Uterus (tissue), 4 donors: ENCODE measurements around the gene CPM. TPM values are rescaled to one million over a fixed set of nuclear protein-coding genes. Genes with fewer than 3 reads are reported as not detected.

Experiments
- DNase-seq, 2 donors: peaks; one replicate each; pipeline ENCODE4 v3.0.0-alpha.2; 2019 to 2020
- H3K27ac ChIP-seq, 2 donors: fragments of 200-600 bp; sonication (generic); 1 replicate in 1 of 2; 2 replicates in 1 of 2; pipeline ENCODE4 v1.5.1; 2016 to 2018
- H3K27me3 ChIP-seq, 2 donors: fragments of 200-600 bp; sonication (generic); one replicate each; pipeline ENCODE4 v1.5.1; 2018 to 2019; ENCODE audit warnings: control low read depth in 1 of 2
- H3K36me3 ChIP-seq, 2 donors: fragments of 200-600 bp; sonication (generic); one replicate each; pipeline ENCODE4 v1.5.1; 2019; ENCODE audit warnings: control low read depth in 1 of 2
- H3K4me1 ChIP-seq, 2 donors: fragments of 200-600 bp; sonication (generic); one replicate each; pipeline ENCODE4 v1.5.1; 2018 to 2019; ENCODE audit warnings: control low read depth in 1 of 2
- H3K4me3 ChIP-seq, 2 donors: fragments of 200-600 bp; sonication (generic); 1 replicate in 1 of 2; 2 replicates in 1 of 2; pipeline ENCODE4 v1.5.1; 2018 to 2019; ENCODE audit warnings: mild to moderate bottlenecking in 1 of 2
- H3K9me3 ChIP-seq, 2 donors: fragments of 200-600 bp; sonication (generic); one replicate each; pipeline ENCODE4 v1.5.1; 2019; ENCODE audit warnings: control low read depth in 1 of 2
- POLR2A ChIP-seq, 2 donors: fragments of 450-650 bp; IDR thresholded peaks; one replicate each; pipeline ENCODE4 v1.6.1; 2016; ENCODE audit warnings: antibody characterized with exemption in 2 of 2, mild to moderate bottlenecking in 1 of 2, moderate library complexity in 1 of 2
- intact Hi-C: fragments of 100-400 bp; cut with DNase I; formaldehyde crosslinking; loops from one replicate; pipeline ENCODE4 v1.15.1; 2023; ENCODE audit warnings: low total_unique reads
- total RNA-seq, 4 donors: library from RNA; depleted of rRNA in 3 of 4; stranded (reverse); fragments of >200 nt in 3 of 4; gene quantifications; one replicate each; pipeline versions ENCODE4 v1.1.0 to v1.2.4, GENCODE V29; 2014 to 2023
- TF ChIP-seq, protein P1 (sequence below), 4 experiments: fragments of 200-600 bp in 2 of 4; fragments of 450-650 bp in 2 of 4; sonication (generic) in 2 of 4; IDR thresholded peaks; one replicate each; pipeline ENCODE4 v1.5.1; 2016 to 2019; ENCODE audit warnings: antibody characterized with exemption in 4 of 4, mild to moderate bottlenecking in 2 of 4, moderate library complexity in 1 of 4
- donor health status: DM: yes; HTN: yes; CAD: no.

The CPM gene
- total RNA-seq, 4 donors from 2014 or later, result 4.4 to 20.0 (median 10.7) TPM

DNA sequence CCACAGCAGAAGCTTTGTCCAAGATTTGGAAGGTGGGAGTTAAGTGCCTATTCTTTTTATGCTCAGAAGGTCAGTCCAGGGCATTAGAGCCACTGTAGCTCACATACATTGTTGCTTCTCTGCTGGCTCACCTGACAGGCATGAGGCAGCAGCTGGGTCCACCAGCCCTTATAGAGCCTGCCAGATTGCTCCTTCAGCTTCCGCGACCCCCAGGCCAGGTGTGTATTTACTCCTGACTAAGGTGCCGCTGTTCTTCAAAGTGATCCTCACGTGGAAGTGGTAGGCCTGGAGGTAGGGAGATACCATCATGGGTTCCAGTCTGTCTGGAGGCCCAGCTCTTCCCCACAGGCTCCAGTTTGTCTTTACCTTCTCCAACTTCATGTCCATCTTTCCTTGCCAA, 17.5 kb upstream of the CPM start:
- no peaks in the 10 kb centered on the region for H3K27me3 ChIP-seq
- TF ChIP-seq, protein P1, sequence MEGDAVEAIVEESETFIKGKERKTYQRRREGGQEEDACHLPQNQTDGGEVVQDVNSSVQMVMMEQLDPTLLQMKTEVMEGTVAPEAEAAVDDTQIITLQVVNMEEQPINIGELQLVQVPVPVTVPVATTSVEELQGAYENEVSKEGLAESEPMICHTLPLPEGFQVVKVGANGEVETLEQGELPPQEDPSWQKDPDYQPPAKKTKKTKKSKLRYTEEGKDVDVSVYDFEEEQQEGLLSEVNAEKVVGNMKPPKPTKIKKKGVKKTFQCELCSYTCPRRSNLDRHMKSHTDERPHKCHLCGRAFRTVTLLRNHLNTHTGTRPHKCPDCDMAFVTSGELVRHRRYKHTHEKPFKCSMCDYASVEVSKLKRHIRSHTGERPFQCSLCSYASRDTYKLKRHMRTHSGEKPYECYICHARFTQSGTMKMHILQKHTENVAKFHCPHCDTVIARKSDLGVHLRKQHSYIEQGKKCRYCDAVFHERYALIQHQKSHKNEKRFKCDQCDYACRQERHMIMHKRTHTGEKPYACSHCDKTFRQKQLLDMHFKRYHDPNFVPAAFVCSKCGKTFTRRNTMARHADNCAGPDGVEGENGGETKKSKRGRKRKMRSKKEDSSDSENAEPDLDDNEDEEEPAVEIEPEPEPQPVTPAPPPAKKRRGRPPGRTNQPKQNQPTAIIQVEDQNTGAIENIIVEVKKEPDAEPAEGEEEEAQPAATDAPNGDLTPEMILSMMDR (IDR thresholded peaks at IDR 0.05), result no peak
- no peak for TF ChIP-seq POLR2A (IDR thresholded peaks at IDR 0.05)
- no peak overlapping the region for H3K4me3 ChIP-seq
- H3K36me3 ChIP-seq, result no peaks in the 10 kb centered on the region
- H3K27ac ChIP-seq, result no peak overlapping the region
- no peaks in the 10 kb centered on the region for H3K9me3 ChIP-seq
- intact Hi-C loops, result no loop called here
- no peak for DNase-seq
- no peaks in the 10 kb centered on the region for H3K4me1 ChIP-seq

DNA sequence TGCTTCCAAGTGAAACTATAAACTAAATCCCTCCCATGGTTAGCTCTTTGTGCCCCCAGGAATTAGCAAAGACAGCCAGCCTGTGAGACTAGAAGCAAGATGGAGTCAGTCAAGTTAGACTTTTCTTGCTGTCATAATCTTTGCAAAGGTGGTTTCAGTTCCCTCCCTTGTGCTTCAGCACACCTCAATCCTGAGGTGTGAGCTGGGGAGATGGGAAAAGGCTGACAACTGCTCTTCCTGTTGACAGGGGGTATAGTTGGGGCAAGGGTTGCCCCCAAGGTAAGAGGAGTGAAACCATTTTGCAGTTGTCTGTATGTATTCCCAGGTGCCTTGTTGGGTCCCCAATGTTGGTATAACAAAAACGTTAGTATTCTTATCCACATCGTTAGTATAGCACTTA, 12.3 kb upstream of the CPM start:
- no peak for TF ChIP-seq POLR2A (IDR thresholded peaks at IDR 0.05)
- TF ChIP-seq, protein P1 (IDR thresholded peaks at IDR 0.05), result no peak
- DNase-seq, result no peak
- Histone ChIP-seq H3K4me1 (no peaks in the 10 kb centered on the region), H3K27me3 (no peaks in the 10 kb centered on the region), H3K27ac (no peak overlapping the region), H3K4me3 (no peak overlapping the region), H3K9me3 (no peaks in the 10 kb centered on the region), H3K36me3 (no peaks in the 10 kb centered on the region)
- intact Hi-C loops, result no loop called here

DNA sequence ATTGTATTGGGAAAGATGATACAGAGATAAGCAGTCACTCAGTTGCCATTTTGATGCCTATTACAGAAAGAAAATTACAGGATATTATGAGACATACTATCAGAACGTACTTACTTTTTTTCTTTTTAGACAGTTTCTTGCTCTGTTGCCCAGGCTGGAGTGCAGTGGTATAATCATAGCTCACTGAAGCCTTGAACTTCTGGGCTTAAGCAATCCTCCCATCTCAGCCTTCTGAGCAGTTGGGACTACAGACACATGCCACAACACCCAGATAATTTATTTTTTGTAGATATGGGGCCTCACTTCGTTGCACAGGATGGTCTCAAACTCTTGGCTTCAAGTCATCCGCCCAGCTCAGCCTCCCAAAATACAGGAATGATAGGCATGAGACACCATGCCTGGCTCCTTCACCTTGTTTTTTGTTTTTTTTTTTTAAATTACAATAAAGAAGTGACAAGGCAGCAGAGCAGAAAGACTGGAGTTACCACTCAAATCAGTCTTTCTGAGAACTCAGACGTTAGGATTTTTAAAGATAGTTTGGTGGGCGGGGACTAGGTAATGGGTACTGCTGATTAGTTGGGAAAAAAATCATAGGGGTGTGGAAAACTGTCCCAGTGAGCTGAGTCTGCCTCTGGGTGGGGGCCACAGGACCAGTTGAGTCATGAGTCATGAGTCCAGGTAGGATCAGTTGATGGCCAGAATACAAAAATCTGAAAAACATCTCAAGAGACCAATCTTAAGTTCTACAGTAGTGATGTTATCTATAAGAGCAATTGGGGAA, 11.5 kb upstream of the CPM start:
- Histone ChIP-seq H3K9me3 (no peaks in the 10 kb centered on the region), H3K4me1 (no peaks in the 10 kb centered on the region), H3K4me3 (no peak overlapping the region), H3K27me3 (no peaks in the 10 kb centered on the region), H3K27ac (no peak overlapping the region), H3K36me3 (no peaks in the 10 kb centered on the region)
- DNase-seq, result no peak
- TF ChIP-seq, protein P1 (IDR thresholded peaks at IDR 0.05), result no peak
- TF ChIP-seq POLR2A (IDR thresholded peaks at IDR 0.05), result no peak
- intact Hi-C loops, result no loop called here

DNA sequence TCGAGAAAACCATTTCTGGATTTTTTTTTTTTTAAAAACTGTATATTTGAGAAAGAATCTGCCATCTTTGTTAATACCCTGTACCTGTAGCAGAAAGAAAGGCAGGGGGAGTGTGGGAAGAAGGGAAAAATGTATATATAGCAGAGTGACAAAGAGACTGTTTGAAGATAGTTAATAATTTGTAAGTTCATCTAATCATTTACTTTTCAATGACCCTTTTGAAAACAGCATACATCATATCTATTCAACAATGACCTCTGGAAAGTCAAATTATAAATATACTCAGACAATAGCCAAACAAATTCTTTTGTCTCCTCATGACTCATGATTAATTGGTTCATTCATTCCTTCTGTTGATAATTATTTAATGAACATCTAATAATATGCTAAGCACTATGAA, 10.9 kb upstream of the CPM start:
- no peaks in the 10 kb centered on the region for H3K9me3 ChIP-seq
- no peak overlapping the region for H3K4me3 ChIP-seq
- no peak overlapping the region for H3K27ac ChIP-seq
- TF ChIP-seq POLR2A (IDR thresholded peaks at IDR 0.05), result no peak
- TF ChIP-seq, protein P1 (IDR thresholded peaks at IDR 0.05), result no peak
- H3K36me3 ChIP-seq, result no peaks in the 10 kb centered on the region
- intact Hi-C loops, result no loop called here
- no peak for DNase-seq
- H3K4me1 ChIP-seq, result no peaks in the 10 kb centered on the region
- no peaks in the 10 kb centered on the region for H3K27me3 ChIP-seq

DNA sequence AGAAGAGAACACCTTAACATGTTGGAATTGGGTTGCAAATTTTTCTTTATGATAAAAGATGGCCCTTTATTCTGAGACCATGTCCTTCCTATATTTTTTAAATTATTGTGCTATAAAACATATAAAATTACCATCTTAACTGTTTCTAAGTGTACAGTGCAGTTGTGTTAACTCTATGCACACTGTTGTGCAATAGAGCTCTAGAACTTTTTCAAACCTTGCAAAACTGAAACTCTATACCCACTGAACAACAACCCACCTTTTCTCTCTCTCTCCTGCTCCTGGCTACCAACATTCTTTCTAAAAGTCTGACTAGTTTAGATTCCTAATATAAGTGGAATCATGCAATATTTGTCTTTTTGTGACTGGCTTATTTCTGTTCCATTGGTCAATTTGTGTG, 7.8 kb upstream of the CPM start:
- intact Hi-C loops, result no loop called here
- no peak for TF ChIP-seq POLR2A (IDR thresholded peaks at IDR 0.05)
- TF ChIP-seq, protein P1 (IDR thresholded peaks at IDR 0.05), result no peak
- DNase-seq, result no peak
- Histone ChIP-seq H3K4me3 (no peak overlapping the region), H3K9me3 (no peaks in the 10 kb centered on the region), H3K4me1 (no peaks in the 10 kb centered on the region), H3K36me3 (no peaks in the 10 kb centered on the region), H3K27me3 (no peaks in the 10 kb centered on the region), H3K27ac (no peak overlapping the region)
